PC-9 (cell line): ENCODE data around the gene CTDP1. TPM values are rescaled to one million over a fixed set of nuclear protein-coding genes. Genes with fewer than 3 reads are reported as not detected.

Experiments used
- BruUV-seq: library from RNA; stranded (reverse); fragments of 400-500 nt; replicated peaks from 2 replicates; lab custom pipeline; 2021; lab: Mats Ljungman, UMichigan
- CTCF ChIA-PET: fragments of 300-600 bp; sonication (Branson Sonifier 250); formaldehyde crosslinking; loops from one replicate; lab custom pipeline; 2022; ENCODE audit warnings: antibody characterized with exemption; lab: Charles Lee
- POLR2A ChIA-PET: fragments of 300-600 bp; sonication (Branson Sonifier 250); formaldehyde crosslinking; loops from one replicate; lab custom pipeline; 2022; ENCODE audit warnings: antibody characterized with exemption; ENCODE audit not compliant: unreplicated experiment; lab: Charles Lee
- DNase-seq, 2 experiments: peaks; one replicate each; pipeline versions ENCODE4 v3.0.0 to v3.0.0-alpha.2; 2015 to 2022; ENCODE audit warnings: mixed read lengths in 1 of 2
- H2AFZ ChIP-seq: fragments of 200-600 bp; sonication (generic); 2 replicates; pipeline ENCODE4 v1.8.1; 2017; ENCODE audit warnings: antibody characterized with exemption
- H3F3A ChIP-seq: fragments of 200-600 bp; sonication (generic); 2 replicates; pipeline ENCODE4 v1.8.1; 2017; ENCODE audit warnings: antibody characterized with exemption, mild to moderate bottlenecking, low read depth; ENCODE audit not compliant: insufficient read depth
- H3K27ac ChIP-seq: fragments of 200-600 bp; sonication (generic); 2 replicates; pipeline ENCODE4 v1.6.1; 2016; ENCODE audit warnings: mixed run types
- H3K27me3 ChIP-seq: fragments of 200-600 bp; sonication (generic); 2 replicates; pipeline ENCODE4 v1.6.1; 2016; ENCODE audit warnings: low read depth, mixed run types; ENCODE audit not compliant: insufficient read depth
- H3K36me3 ChIP-seq: fragments of 200-600 bp; sonication (generic); 2 replicates; pipeline ENCODE4 v1.6.1; 2016; ENCODE audit warnings: low read depth, mixed run types
- H3K4me1 ChIP-seq: fragments of 200-600 bp; sonication (generic); replicated peaks from 2 replicates; pipeline ENCODE4 v1.6.1; 2016; ENCODE audit warnings: mixed run types; ENCODE audit not compliant: insufficient read depth
- H3K4me2 ChIP-seq: fragments of 200-600 bp; sonication (generic); 2 replicates; pipeline ENCODE4 v1.6.1; 2017; ENCODE audit warnings: mixed run types
- H3K4me3 ChIP-seq: fragments of 200-600 bp; sonication (generic); 2 replicates; pipeline ENCODE4 v1.6.1; 2016; ENCODE audit warnings: mixed run types
- H3K79me2 ChIP-seq: fragments of 200-600 bp; sonication (generic); 2 replicates; pipeline ENCODE4 v1.6.1; 2017; ENCODE audit warnings: low read depth, mixed run types
- H3K9me2 ChIP-seq: fragments of 200-600 bp; sonication (generic); 2 replicates; pipeline ENCODE4 v1.8.1; 2017; ENCODE audit warnings: mild to moderate bottlenecking; ENCODE audit not compliant: insufficient read depth
- H3K9me3 ChIP-seq: fragments of 200-600 bp; sonication (generic); 2 replicates; pipeline ENCODE4 v1.8.1; 2016; ENCODE audit warnings: low read depth; ENCODE audit not compliant: insufficient read depth
- H4K20me1 ChIP-seq: fragments of 200-600 bp; sonication (generic); 2 replicates; pipeline ENCODE4 v1.8.1; 2017; ENCODE audit not compliant: insufficient read depth
- CTCF ChIP-seq: fragments of 200-600 bp; sonication (generic); conservative IDR thresholded peaks from 2 replicates; pipeline ENCODE4 v1.6.1; 2017; ENCODE audit warnings: mixed run types, antibody characterized with exemption, mild to moderate bottlenecking, moderate library complexity
- EZH2 ChIP-seq: fragments of 200-600 bp; sonication (generic); IDR thresholded peaks from 2 replicates; pipeline ENCODE4 v1.8.0; 2017; ENCODE audit warnings: antibody characterized with exemption, low read depth
- intact Hi-C: fragments of 100-400 bp; cut with micrococcal nuclease; formaldehyde crosslinking; loops from one replicate; pipeline ENCODE4 v1.10.0; 2022; ENCODE audit not compliant: unreplicated experiment
- total RNA-seq: library from RNA; stranded (reverse); gene quantifications from 2 replicates; pipeline ENCODE4 v1.2.3, GENCODE V29; 2021

The CTDP1 gene
- total RNA-seq, 1 experiment from 2014 or later = 16.0 TPM

GRCh38 chr18:79695269-79695668 is 15.7 kb downstream of the CTDP1 start:
- no peak for TF ChIP-seq EZH2
- no peak for TF ChIP-seq CTCF
- no peak for DNase-seq
- Histone ChIP-seq H4K20me1 (peaks cover 16% of the 10 kb centered on the region), H3K79me2 (peaks cover 10% of the 10 kb centered on the region), H3K4me2 (no peak overlapping the region), H3K27ac (no peak overlapping the region), H3K27me3 (no peaks in the 10 kb centered on the region), H3K36me3 (no peaks in the 10 kb centered on the region), H3K4me3 (no peak overlapping the region), H3K9me3 (no peaks in the 10 kb centered on the region), H3K9me2 (no peaks in the 10 kb centered on the region), H2AFZ (no peak overlapping the region), H3K4me1 (no peaks in the 10 kb centered on the region), H3F3A (no peaks in the 10 kb centered on the region)
- CTCF ChIA-PET = no interaction called here
- intact Hi-C loops = no loop called here
- POLR2A ChIA-PET = no interaction called here
- no TSS peak for BruUV-seq

GRCh38 chr18:79695856-79696850 is 16.6 kb downstream of the CTDP1 start:
- Histone ChIP-seq H3K4me2 (no peak overlapping the region), H3K4me1 (no peaks in the 10 kb centered on the region), H3F3A (no peaks in the 10 kb centered on the region), H3K9me3 (no peaks in the 10 kb centered on the region), H3K27me3 (no peaks in the 10 kb centered on the region), H4K20me1 (peaks cover 8% of the 10 kb centered on the region), H3K36me3 (no peaks in the 10 kb centered on the region), H3K27ac (no peak overlapping the region), H3K79me2 (peaks cover 1% of the 10 kb centered on the region; the same call in 1 of the 2 replicates), H3K9me2 (no peaks in the 10 kb centered on the region), H3K4me3 (no peak overlapping the region), H2AFZ (no peak overlapping the region)
- DNase-seq = no peak
- POLR2A ChIA-PET = no interaction called here
- BruUV-seq = no TSS peak
- TF ChIP-seq EZH2 (no peak), CTCF (no peak)
- CTCF ChIA-PET = no interaction called here
- intact Hi-C loops = no loop called here

GRCh38 chr18:79697178-79697577 is 17.6 kb downstream of the CTDP1 start:
- Histone ChIP-seq H3K4me3 (no peak overlapping the region), H3K36me3 (no peaks in the 10 kb centered on the region), H3K4me1 (no peaks in the 10 kb centered on the region), H3K4me2 (no peak overlapping the region), H2AFZ (no peak overlapping the region), H3K79me2 (no peaks in the 10 kb centered on the region), H3K9me2 (no peaks in the 10 kb centered on the region), H3K27ac (no peak overlapping the region), H3K9me3 (no peaks in the 10 kb centered on the region), H4K20me1 (peaks cover 8% of the 10 kb centered on the region), H3F3A (no peaks in the 10 kb centered on the region), H3K27me3 (no peaks in the 10 kb centered on the region)
- TF ChIP-seq CTCF (no peak), EZH2 (no peak)
- POLR2A ChIA-PET = no interaction called here
- intact Hi-C loops = no loop called here
- CTCF ChIA-PET = no interaction called here
- no peak for DNase-seq
- no TSS peak for BruUV-seq
